GM18873 (cell line): ENCODE measurements around the gene INPP5A.

Experiments
- ATAC-seq: cut with Tn5 transposase; IDR thresholded peaks from one replicate; pipeline ENCODE4 v1.9.1; 2021; ENCODE audit warnings: mild to moderate bottlenecking, moderate library complexity, moderate number of reproducible peaks; ENCODE audit not compliant: unreplicated experiment, low FRiP score

INPP5A gene

GRCh38 chr10:132710036-132710686 lies 172.6 kb downstream of the INPP5A start:
- no peak for ATAC-seq

- no peak for ATAC-seq
Measured at GRCh38 chr10:132710746-132711612, 173.4 kb downstream of the INPP5A start.

GRCh38 chr10:132711613-132712121 lies 174.1 kb downstream of the INPP5A start:
- no peak for ATAC-seq

GRCh38 chr10:132712291-132712690 lies 174.7 kb downstream of the INPP5A start:
- no peak for ATAC-seq

GRCh38 chr10:132712743-132713142 lies 175.2 kb downstream of the INPP5A start:
- ATAC-seq: no peak

- no peak for ATAC-seq
Measured at GRCh38 chr10:132713421-132714095, 176.0 kb downstream of the INPP5A start.

- ATAC-seq: no peak
Measured at GRCh38 chr10:132714096-132714985, 176.8 kb downstream of the INPP5A start.

- no peak for ATAC-seq
Measured at GRCh38 chr10:132714986-132715775, 177.6 kb downstream of the INPP5A start.

GRCh38 chr10:132715776-132716680 lies 178.4 kb downstream of the INPP5A start:
- ATAC-seq: no peak

- ATAC-seq: no peak
Measured at GRCh38 chr10:132716691-132717490, 179.3 kb downstream of the INPP5A start.

- no peak for ATAC-seq
Measured at GRCh38 chr10:132721725-132722124, 184.1 kb downstream of the INPP5A start.

- ATAC-seq: no peak
Measured at GRCh38 chr10:132722394-132723329, 185.1 kb downstream of the INPP5A start.

- no peak for ATAC-seq
Measured at GRCh38 chr10:132723330-132723970, 185.9 kb downstream of the INPP5A start.

- ATAC-seq: no peak
Measured at GRCh38 chr10:132724446-132724845, 186.9 kb downstream of the INPP5A start.

- ATAC-seq: no peak
Measured at GRCh38 chr10:132725202-132725601, 187.6 kb downstream of the INPP5A start.

- no peak for ATAC-seq
Measured at GRCh38 chr10:132726194-132726593, 188.6 kb downstream of the INPP5A start.
